NCI-H1436 (cell line): ENCODE measurements around the gene ATXN7L1.
"Not testable (repeated sequence)": the region's sequence is repeated elsewhere in the genome, so short reads cannot be mapped to it uniquely, and the experiment has no call there.

Experiments
- DNase-seq: peaks from one replicate; lab custom pipeline; 2025; lab: John Stamatoyannopoulos, UW

Gene ATXN7L1

DNA sequence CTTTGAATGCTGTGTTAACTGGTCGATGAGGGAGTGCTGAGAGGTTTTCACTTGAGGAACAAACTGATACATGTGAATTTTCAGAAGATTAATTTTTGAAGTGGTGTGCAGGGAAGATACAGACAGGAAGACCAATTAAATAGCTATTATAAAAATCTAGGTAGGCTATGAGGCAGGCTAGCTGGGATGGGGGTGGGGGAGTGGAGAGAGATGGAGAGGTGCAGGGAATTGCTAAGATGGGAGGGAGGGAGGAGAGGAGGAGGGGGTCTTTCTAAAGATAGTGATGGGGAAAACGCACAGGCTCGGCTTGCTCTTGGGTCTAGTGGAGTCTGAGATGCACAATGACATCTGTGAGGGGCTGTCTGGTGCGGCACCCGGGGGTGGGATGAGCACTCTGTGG is 15.2 kb downstream of the ATXN7L1 start:
- no peak for DNase-seq

DNA sequence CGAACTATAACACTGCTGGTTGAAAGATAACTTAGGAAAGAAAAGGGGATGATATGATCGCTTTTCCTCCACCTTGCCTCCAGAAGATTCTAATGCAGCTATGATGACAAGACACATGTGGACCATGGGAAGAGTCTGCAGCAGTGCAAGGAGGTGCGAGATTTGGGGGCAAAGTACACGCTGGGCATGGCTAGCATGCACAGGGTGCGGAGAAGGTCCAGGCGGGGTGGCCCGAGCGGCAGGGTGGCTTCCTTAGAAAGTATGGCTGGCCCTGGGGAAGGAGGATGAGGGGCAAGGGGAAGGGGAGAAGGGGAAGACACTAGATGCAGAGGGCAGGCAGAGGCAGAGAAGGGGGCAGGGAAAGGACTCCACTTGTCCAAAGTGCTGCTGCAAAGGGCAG is 15.6 kb downstream of the ATXN7L1 start:
- DNase-seq = no peak

DNA sequence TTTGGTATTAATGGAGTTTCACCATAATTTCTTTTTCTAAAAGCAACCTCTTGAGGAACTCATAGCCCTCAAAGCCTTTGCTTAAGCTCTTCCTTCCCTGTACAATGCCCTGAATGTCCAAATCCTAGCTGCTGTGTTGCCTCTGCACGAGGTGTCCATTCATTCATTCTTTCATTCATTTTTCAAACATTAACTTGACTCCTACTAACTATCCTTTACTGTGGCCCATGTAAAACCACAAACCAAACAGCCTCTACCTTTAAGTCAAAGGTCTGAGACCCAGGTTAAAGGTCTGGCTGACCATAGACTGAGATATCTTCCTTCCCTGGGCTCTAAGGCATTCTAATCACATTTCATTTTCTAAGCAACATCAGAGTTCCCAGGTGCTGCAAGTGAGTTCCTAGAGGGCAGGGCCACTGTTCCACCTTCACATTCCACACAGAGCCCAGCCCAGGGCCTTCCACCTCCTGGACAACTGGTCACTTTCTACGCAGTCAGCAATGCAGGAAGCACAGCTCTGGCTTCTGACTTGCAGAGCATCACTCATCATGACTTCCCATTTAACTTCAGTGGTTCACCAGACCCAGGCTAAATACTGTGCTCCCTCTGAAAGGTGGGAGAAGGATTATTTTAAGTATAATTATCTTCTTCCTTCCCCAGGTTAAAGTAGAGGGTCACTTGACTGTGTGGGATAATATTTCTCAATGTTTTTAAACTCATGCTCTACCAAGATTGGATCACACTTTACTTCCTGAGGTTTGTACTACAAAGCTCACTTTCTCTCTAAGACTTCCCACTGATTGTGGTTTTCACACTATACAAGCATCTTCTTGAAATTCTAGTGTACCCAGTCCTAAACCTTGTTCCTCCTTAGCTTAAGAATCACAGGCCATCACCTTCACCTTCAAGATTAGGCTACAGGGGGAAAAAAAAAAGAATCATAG is 19.1 kb downstream of the ATXN7L1 start:
- DNase-seq = no peak

DNA sequence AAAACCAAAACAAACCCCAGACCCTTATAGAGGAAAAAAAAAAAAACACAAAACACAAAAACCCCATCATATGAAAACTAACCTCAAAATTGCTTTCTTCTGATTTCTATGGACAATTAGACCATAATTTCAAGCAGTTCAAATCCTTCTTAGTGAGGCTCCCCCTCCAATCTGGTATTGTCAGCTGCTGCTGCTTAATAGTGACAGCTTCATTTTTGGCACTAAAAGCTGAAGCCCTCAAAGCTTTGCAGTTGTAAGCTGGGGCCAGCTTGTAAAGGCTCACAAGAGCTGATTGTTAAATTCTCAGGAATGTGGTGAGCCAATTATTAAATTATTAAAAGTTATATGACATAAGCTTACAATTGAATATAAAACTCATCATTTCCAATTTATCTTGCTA is 21.9 kb downstream of the ATXN7L1 start:
- no peak for DNase-seq

DNA sequence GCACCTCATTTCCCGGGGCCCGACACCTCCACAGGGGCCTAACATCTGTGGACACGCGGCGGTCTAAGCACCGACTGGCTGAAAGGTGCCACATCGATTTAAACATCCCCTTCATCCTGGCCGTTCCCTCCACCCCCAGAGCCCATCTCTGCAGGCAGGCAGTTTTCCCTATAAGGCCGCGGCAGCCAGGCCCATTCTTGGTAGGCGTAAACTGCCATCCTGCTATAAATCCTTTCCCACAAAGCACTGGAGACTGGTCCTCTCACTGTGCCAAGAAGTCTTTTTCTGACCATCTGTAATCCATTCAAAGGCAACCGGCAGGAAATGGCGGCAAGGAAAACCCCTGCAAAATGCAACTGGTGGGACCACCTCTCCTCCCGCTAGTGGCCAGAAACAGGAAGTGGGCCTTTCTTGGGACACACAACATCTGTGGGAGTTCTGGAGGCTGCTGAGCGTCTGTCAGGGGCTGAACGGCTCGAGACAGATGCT is 22.4 kb downstream of the ATXN7L1 start:
- DNase-seq = no peak

DNA sequence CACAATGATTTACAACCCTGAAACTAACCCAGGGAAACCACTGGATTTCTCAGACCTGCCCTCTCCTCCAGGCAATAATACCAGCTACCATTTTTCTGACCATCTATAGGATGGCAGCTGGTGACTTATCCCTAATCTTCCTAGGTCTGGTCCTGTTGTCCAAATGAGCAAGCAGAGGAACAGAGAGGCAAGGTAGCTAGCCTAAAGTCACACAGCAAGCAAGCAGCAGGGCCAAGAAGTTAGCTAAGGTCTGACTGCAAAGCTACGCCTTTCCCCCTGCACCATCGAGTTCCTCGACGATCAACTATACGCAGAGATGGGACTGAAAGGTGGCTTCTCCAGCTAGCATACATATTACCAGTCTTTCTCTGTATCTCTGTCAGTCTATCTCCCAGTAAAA is 25.3 kb downstream of the ATXN7L1 start:
- no peak for DNase-seq

DNA sequence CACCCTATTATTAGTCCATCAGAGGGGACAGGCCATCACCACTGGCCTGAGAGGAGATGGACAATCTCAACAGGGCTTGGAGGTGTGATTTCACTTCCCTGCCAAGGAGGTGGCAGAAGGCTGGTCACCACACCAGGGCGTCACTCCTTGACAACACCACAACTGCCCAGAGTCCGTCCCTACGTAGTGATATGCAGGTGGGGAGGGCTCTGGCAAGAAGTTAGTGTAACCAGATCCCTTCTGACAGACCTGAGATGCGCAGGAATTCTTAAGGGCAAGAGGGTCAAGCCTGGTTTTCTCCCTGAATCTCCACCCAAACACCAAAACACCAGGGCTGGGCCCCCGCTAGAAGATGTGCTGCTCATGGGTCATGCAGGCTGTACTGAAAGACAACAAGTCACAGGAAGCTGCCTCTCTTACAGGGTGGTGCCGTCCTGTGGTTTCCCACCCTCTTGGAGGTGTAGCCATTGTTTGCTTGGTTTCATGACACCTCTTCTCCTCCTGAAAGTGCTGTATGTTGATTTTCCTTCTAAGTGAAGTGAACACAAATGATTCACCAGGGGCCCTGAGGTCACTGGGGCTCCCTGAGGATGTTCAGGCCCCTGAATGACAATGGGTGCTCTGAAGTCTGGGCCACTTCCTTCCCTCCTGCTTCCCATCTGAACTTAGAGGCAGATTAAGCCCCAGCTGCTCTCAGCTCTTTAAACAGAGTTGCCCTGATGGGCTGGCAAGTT is 27.1 kb downstream of the ATXN7L1 start:
- DNase-seq = no peak

DNA sequence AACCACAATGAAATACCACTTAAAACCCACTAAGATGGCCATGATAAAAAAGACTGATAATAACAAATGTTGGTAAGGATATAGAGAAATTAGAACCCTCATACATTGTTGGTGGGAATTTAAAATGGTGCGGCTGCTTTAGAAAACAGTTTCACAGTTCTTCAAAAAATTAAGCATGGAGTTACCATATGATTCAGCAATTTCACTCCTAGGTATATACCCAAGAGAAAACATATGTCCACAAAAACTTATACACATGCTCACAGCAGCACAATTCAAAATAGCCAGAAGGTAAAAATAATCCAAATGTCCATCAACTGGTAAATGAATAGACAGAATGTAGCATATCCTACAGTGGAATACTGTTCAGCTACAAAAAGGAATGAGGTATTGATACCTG is 30.0 kb downstream of the ATXN7L1 start:
- DNase-seq = no peak

DNA sequence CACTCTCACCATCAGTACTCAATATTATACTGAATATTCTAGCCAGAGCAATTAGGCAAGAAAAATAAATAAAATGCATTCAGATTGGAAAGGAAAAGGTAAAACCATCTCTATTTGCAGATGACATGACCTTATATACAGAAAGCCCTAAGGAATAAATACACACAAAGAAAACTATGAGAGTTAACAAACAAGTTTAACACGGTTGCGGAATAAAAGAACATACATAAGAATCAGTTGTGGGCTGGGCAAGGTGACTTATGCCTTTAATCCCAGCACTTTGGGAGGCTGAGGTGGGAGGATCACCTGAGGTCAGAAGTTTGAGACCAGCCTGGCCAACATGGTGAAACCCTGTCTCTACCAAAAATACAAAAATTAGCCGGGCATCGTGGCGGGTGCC is 31.7 kb downstream of the ATXN7L1 start:
- not testable (repeated sequence) for DNase-seq

DNA sequence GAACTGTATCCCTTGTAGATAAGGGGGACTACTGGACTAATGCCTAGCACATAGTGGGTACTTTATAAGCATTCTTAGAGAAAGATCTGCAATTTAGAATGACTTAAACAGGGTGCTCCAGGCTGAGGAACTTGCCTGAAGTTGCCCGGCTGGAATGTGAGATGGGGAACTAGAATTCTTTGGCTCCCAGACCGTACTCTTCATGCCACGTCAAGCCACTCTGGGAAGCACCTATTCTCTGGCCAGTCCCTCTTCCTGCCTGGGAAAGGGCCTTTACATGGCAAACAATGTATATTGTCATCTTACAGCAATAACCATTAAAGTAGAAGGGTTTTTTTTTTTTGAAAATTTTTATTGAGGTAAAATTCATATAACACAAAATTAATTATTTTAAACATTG is 34.5 kb downstream of the ATXN7L1 start:
- no peak for DNase-seq

DNA sequence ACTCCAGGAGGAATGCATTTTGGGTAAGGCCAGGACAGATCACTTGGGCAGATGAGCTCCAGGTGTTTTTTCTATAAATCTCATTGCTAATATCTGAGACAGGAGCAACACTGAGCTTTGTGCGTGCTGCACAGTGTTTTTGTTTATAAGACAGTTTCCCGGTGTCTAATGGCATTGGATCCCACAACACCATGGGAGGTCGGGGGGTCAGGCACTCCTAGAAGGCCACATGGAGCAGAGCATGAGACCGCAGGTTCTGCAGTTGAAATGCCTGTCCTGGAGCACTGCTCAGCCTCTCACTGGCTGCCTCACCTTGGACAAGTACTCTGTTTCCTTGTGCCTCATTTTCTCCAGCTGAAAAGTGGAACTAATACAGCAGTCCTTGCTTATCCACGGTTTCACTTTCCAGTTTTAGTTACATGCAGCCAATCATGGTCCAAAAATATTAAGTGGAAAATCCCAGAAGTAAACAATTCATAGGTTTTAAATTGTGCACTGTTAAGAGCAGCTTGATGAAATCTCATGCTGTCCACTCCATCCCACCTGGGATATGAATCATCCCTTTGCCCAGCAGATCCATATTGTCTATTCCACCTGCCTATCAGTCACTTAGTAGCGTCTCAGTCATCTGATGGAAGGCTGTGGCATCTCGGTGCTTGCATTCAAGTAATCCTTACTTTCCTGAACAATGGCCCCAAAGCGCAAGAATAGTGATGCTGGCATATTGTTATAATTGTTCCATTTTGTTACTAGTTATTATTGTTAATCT is 35.2 kb downstream of the ATXN7L1 start:
- no peak for DNase-seq

DNA sequence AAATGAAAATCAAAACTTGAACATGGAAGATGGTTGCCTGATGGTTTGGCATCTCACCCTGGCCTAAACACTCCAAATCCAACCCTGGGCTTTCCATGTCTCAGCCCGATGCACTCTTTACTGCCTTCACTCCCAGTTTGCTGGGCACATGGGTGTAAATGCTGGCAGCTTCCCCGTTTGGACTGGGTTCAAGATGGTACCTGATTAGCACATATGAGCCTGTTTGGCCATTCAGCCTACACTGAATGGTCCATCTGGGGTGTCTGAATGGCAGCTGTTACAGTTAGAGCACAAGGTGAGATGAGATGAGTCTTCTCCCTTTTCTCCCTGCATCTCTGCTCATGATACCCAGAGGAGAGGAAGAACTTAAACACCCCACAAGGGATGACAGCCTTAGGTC is 37.1 kb downstream of the ATXN7L1 start:
- no peak for DNase-seq

DNA sequence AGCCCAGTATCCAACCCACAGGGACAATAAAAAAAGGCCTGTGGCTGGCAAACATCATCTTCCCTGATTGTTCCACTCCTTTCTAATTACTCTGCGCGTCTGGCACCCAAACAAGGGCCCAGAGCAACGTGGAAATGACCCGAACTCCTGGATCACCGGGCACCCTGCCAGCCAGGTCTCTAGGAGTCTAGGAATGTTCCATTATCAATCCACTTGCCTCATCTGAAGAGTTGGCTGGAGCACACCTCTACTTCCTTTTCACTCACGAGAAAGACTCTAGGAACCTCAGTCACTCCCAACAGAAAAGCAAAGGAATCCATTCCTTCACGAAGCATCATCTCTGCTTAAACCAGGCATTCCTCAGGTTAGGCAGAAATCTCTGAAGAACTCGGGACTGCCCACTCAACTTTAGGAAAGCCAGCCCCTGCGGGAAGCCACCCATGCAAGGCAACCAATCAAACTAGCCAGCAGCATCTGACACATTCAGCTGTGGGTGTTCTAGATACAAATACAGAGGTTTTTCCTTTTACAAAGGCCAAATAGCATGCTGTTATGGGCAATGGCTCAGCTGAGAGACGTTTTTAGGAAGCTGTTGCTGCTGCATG is 37.7 kb downstream of the ATXN7L1 start:
- DNase-seq = no peak

DNA sequence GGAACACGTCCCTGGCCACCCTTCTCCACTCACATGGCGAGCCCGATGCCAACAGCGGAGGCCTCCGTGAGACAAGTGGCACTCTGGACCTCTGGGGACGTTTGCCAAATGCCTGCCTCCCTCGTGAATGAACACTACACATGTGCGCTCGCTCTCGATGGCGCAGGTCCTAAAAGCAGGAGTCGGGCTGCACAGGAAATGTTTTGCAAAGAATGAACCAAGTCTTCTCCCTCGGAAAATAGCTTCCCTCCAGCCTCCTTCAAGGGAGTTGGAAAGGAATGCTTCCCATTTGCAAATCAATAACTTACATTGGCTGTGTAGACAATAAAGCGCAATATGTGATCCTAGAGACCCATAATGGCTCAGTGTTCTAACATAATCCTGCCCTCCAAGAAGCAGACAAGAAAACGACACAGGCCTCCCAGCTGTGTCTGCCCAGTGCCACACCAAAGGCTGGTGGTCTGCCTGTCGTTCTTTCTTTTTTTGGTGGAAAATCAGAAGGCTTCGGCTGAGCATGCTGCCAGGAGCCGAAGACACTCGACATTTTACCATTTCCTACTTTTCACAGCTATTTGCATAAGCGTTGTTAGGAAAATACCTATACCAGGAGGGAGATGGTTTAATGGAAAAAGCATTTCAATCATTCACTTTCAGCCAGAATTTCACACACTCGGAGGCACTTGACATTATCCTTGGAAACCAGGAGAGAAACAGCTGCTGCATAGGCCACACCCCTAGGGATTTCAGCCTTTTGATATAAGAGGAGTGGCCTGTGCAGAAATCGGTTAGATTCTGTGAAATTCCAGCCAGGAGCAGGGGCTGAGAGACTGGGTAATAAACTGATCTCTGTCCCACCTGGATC is 38.4 kb downstream of the ATXN7L1 start:
- no peak for DNase-seq

DNA sequence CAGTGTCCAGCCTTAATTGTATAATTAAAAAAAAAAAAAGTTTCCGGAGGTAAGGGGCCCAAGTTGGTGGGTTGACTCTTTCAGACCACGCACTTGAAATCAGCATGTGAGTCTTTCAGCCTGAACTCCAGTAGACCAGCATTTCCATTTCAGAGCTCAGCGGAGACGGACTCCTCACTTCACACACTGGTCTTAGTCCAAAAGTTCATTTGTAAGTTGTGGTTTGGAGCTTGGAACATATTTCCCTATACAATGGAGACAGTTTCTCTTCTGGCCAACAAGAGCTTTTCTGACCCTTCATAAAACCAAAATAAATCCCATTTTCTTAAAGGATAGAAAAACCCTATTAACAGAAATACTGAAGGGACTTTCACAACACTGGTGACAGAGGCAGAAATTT is 41.0 kb downstream of the ATXN7L1 start:
- no peak for DNase-seq

DNA sequence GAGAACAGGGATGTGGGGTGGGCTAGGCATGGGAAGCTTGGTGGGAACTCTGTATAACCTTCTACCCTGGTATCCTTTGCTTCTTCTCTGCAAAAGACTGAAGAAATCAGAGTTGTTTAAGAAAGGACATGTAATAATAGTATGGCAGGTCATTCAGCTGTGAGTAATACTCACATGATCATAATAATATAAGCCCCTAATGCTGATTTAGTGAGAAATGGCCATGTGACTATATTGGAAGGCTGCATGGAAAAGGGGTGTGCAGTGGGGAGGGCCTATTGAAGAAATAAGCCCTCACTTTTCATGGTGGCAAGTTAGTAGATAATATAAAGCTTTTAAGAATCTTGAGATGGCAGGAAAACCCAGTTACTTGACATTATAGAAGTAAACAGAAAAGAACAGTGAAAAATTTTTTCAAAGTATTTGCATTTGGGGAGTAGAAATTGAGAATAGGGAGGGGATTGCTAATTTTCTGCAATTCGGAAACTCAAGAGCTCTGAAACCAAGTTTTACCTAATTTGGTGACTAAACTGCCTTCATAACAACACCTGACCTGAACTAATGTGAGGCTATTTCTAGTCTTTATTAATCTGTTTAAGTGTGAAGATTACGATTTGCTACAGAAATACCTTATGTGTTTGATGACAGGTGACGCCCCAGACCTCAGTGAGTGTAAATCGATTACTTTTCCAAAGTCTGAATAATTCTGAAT is 44.4 kb downstream of the ATXN7L1 start:
- DNase-seq = no peak

DNA sequence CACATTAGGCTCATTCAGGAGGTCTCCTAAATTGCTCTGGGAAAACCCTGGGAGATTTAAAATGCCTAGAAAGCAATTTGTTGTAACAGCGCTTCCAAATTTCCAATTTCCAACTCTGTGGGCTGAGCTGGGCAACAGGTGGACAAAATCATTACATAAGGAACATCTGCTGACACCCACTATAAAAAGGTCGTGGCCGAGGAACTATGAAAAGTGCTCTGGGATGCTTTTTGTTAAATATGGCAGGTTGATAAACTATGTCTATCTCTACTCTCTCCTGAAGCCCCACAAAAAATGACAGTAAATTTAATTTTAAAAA is 45.1 kb downstream of the ATXN7L1 start:
- no peak for DNase-seq

DNA sequence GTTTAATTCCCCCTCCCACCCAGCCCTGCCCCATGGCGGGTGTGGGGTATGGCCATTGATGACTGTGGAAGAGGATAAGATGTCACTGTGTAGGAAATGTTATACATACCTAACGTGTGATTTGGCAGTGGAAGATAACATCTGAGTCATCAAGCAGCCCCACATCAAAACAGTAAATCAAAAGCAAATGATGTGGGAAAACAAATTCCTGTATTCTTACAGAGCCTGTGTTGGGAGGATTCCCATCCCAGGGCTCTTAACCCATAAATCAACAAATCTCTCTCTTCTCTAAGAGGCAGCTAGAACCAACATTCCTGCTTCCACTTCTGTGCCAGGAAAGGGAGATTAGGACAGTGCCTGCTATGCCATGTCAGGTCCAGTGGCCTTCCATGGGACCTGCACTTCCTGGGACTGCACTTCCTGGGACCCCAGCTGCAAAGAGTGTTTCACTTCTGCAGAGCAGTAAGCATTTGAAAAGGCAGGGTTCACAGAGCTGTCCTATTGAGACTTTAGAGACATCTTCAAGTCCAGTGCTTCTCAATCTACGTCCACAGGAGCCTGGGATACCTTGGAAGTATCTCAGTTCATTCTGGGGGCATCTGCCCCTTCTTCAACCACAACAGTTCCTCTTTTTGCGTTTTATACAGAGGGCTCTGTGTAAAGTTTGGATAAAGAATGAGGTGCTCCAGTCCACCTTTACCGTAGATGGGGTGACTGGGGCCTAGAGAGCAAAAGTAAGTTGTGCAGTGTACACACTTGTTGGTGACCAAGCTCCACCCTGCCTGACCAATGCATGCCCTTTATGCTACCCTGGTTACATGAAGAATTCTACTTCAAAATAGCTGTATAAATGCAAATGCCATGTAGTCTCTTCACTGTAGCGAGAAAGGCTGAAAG is 45.7 kb downstream of the ATXN7L1 start:
- no peak for DNase-seq

DNA sequence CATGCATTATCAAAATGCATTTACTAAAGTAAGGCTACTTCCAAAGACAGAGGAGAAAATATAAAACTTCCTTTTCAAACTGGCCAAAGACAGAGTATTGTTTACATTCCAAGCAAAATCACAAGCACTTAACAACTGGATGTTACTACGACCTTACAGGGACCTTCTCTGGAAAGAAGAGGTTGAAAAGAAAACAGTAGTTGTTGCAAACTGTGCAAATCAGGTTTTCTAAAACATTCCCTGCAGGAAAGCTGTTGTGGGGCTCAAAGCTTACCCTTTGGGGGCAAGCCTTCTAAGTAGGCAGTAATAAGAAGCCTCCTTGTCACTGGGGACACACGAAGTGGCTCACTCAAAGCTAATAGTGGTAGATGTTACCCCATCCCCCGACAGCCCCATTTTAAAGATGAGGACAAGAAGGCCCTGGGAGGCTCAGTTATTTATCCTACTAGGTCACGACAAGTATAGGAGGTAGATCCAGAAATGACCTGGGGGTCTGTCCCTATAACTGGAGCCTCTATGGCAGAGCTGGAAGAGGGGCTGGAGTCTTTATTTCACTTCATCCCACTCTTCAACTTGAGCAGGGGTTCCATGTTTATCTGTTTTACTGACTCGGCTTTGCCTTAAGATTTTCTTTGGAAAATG is 46.6 kb downstream of the ATXN7L1 start:
- no peak for DNase-seq
